Measurements from ENCODE around the gene ARL15.

ARL15 gene

GRCh38 chr5:54281960-54282692, 28.2 kb downstream of the ARL15 start:
- DNase-seq: no peak

- no peak for DNase-seq
Measured at GRCh38 chr5:54279960-54280359, 30.4 kb downstream of the ARL15 start.

GRCh38 chr5:54278979-54279717, 31.2 kb downstream of the ARL15 start:
- no peak for DNase-seq

GRCh38 chr5:54278036-54278830, 32.1 kb downstream of the ARL15 start:
- no peak for DNase-seq

GRCh38 chr5:54276048-54276447, 34.3 kb downstream of the ARL15 start:
- DNase-seq: no peak

- DNase-seq: no peak
Measured at GRCh38 chr5:54275361-54275760, 35.0 kb downstream of the ARL15 start.

GRCh38 chr5:54274944-54275343, 35.4 kb downstream of the ARL15 start:
- no peak for DNase-seq

- DNase-seq: no peak
Measured at GRCh38 chr5:54273715-54274114, 36.7 kb downstream of the ARL15 start.

GRCh38 chr5:54272746-54273145, 37.6 kb downstream of the ARL15 start:
- no peak for DNase-seq

GRCh38 chr5:54270326-54270725, 40.0 kb downstream of the ARL15 start:
- no peak for DNase-seq

- no peak for DNase-seq
Measured at GRCh38 chr5:54264574-54264973, 45.8 kb downstream of the ARL15 start.

- no peak for DNase-seq
Measured at GRCh38 chr5:54263447-54263846, 46.9 kb downstream of the ARL15 start.

- DNase-seq: no peak
Measured at GRCh38 chr5:54261596-54261995, 48.8 kb downstream of the ARL15 start.

GRCh38 chr5:54259981-54260380, 50.4 kb downstream of the ARL15 start:
- no peak for DNase-seq

- DNase-seq: no peak
Measured at GRCh38 chr5:54259090-54259489, 51.3 kb downstream of the ARL15 start.

- no peak for DNase-seq
Measured at GRCh38 chr5:54257366-54258118, 52.8 kb downstream of the ARL15 start.

- DNase-seq: no peak
Measured at GRCh38 chr5:54254482-54255198, 55.7 kb downstream of the ARL15 start.

- no peak for DNase-seq
Measured at GRCh38 chr5:54251981-54252380, 58.4 kb downstream of the ARL15 start.

GRCh38 chr5:54249210-54250028, 61.0 kb downstream of the ARL15 start:
- peak; percentile 20 for DNase-seq

- DNase-seq: no peak
Measured at GRCh38 chr5:54247226-54247625, 63.1 kb downstream of the ARL15 start.

GRCh38 chr5:54243483-54244080, 66.8 kb downstream of the ARL15 start:
- no peak for DNase-seq

Data from T1000 (cell line).